Erythroblast (primary cell): ENCODE measurements around the gene NKPD1.

Experiments used
- GATA1 ChIP-seq: IDR thresholded peaks from 2 replicates; pipeline ENCODE4 v1.6.1; 2011; ENCODE audit warnings: low read depth, mild to moderate bottlenecking, control low read depth, low read length, moderate library complexity
- POLR2A ChIP-seq: IDR thresholded peaks from 2 replicates; pipeline ENCODE4 v1.6.1; 2011; ENCODE audit warnings: mild to moderate bottlenecking, low read length

GRCh38 chr19:45177817-45178261, 17.1 kb upstream of the NKPD1 start, which contains the start of gene TRAPPC6A:
- TF ChIP-seq POLR2A (no peak), GATA1 (no peak)
